Gastrocnemius medialis (tissue), 4 donors: ENCODE results near the gene SHC3. TPM values are rescaled to one million over a fixed set of nuclear protein-coding genes. Genes with fewer than 3 reads are reported as not detected.

Experiments
- ATAC-seq, 2 donors: fragments of 150-250 bp; one replicate each; pipeline ENCODE4 v1.9.1; 2016
- DNase-seq, 2 donors: peaks; one replicate each; pipeline ENCODE4 v3.0.0-alpha.2; 2019
- H3K27ac ChIP-seq, 4 donors: fragments of 200-600 bp; sonication (generic); 1 replicate in 1 of 4; 2 replicates in 3 of 4; pipeline ENCODE4 v1.5.1; 2016 to 2018; ENCODE audit warnings: mild to moderate bottlenecking in 2 of 4, moderate library complexity in 1 of 4
- H3K27me3 ChIP-seq, 3 donors: fragments of 200-600 bp; sonication (generic) in 2 of 3; 1 replicate in 1 of 3; 2 replicates in 2 of 3; pipeline versions ENCODE4 v1.5.1 to v1.6.0; 2016 to 2019; ENCODE audit warnings: mild to moderate bottlenecking in 1 of 3, moderate library complexity in 1 of 3
- H3K36me3 ChIP-seq, 2 donors: fragments of 200-600 bp; sonication (generic) in 1 of 2; one replicate each; pipeline ENCODE4 v1.5.1; 2017 to 2018
- H3K4me1 ChIP-seq, 2 donors: fragments of 200-600 bp; sonication (generic) in 1 of 2; one replicate each; pipeline ENCODE4 v1.5.1; 2016 to 2017; ENCODE audit warnings: mild to moderate bottlenecking in 2 of 2
- H3K4me3 ChIP-seq, 4 donors: fragments of 200-600 bp; sonication (generic) in 3 of 4; 1 replicate in 1 of 4; 2 replicates in 3 of 4; pipeline ENCODE4 v1.5.1; 2016 to 2019; ENCODE audit warnings: mild to moderate bottlenecking in 2 of 4
- H3K9me3 ChIP-seq, 3 donors: fragments of 200-600 bp; sonication (generic) in 2 of 3; 1 replicate in 1 of 3; 2 replicates in 2 of 3; pipeline ENCODE4 v1.5.1; 2016 to 2019
- CTCF ChIP-seq, 5 experiments: fragments of 450-650 bp in 3 of 5; fragments of 200-600 bp in 2 of 5; sonication (generic) in 2 of 5; IDR thresholded peaks in 4 of 5; conservative IDR thresholded peaks in 1 of 5; 1 replicate in 4 of 5; 2 replicates in 1 of 5; pipeline ENCODE4 v1.5.1; 2016 to 2019; ENCODE audit warnings: antibody characterized with exemption in 5 of 5, mild to moderate bottlenecking in 3 of 5, moderate library complexity in 3 of 5
- POLR2A ChIP-seq, 2 donors: fragments of 450-650 bp; IDR thresholded peaks; one replicate each; pipeline ENCODE4 v1.6.1; 2017; ENCODE audit warnings: antibody characterized with exemption in 2 of 2, mild to moderate bottlenecking in 2 of 2, moderate library complexity in 2 of 2
- in situ Hi-C, 4 donors: fragments of 200-750 bp; cut with MboI; loops; one replicate each; pipeline versions ENCODE4 v1.15.0 to v1.8.0; 2017; ENCODE audit warnings: low sequenced_read_pairs in 4 of 4
- intact Hi-C: fragments of 100-400 bp; cut with DNase I; formaldehyde crosslinking; loops from one replicate; pipeline ENCODE4 v1.15.1; 2023; ENCODE audit warnings: low total_unique reads
- total RNA-seq, 4 donors: library from RNA; depleted of rRNA; stranded (reverse); fragments of >200 nt; gene quantifications; one replicate each; pipeline versions ENCODE4 v1.1.0 to v1.2.3, GENCODE V29; 2016

SHC3 gene
- total RNA-seq, 4 donors from 2014 or later: 0.09 to 0.29 (median 0.15) TPM; not detected in 1

DNA sequence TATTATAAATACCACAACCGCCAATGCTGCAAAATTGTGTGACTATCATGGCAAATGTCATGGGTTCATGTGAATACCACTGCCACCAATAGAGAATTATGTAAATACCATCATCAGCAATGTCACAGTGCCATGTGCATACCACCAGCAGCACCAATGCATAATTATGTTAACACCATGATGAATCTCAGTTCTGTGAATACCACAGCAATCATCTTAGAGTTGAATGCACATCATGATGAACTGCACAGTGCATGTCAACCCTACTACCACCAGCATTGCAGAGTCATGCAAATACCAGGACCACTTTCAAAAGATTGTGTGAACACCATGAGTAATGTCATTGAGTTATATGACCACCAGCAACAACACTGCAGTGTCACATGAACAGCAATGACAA lies 63.2 kb downstream of the SHC3 start:
- DNase-seq (no peak), ATAC-seq (no peak)
- intact Hi-C loops (no loop called here), in situ Hi-C loops (no loop called here)
- no peaks in the 10 kb centered on the region for H3K4me1 ChIP-seq
- H3K27ac ChIP-seq: no peak overlapping the region
- TF ChIP-seq POLR2A (IDR thresholded peaks at IDR 0.05) (no peak), CTCF (IDR thresholded peaks at IDR 0.05 in 4 of 5, conservative IDR thresholded peaks at IDR 0.05 in 1 of 5) (no peak)
- H3K36me3 ChIP-seq: no peaks in the 10 kb centered on the region
- no peak overlapping the region for H3K4me3 ChIP-seq
- no peaks in the 10 kb centered on the region for H3K9me3 ChIP-seq
- H3K27me3 ChIP-seq: no peaks in the 10 kb centered on the region

DNA sequence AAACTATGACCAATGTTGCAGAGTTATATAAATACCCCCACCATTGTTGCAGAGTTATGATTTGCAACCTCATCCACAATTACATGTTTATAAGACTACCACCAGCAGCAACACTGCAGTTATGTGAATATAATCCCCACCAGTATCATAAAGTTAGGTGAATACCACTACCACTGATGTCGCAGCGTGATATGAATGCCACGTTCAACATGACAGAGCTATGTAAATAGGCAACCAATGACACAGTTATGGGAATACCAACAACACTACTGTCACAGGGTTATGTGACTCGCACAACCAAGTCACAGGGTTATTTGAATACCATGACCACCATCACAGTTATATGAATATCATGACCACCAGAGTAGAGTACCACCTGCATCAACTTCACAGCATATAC lies 63.9 kb downstream of the SHC3 start:
- in situ Hi-C loops: no loop called here

GRCh38 chr9:89113851-89114250 lies 64.8 kb downstream of the SHC3 start:
- intact Hi-C loops: no loop called here
- no peaks in the 10 kb centered on the region for H3K4me1 ChIP-seq
- no peaks in the 10 kb centered on the region for H3K27me3 ChIP-seq
- no peaks in the 10 kb centered on the region for H3K36me3 ChIP-seq
- TF ChIP-seq POLR2A (IDR thresholded peaks at IDR 0.05): no peak
- no peak for TF ChIP-seq CTCF (IDR thresholded peaks at IDR 0.05 in 4 of 5, conservative IDR thresholded peaks at IDR 0.05 in 1 of 5)
- ATAC-seq: no peak
- H3K27ac ChIP-seq: no peak overlapping the region
- in situ Hi-C loops: no loop called here
- DNase-seq: no peak
- H3K4me3 ChIP-seq: no peak overlapping the region
- H3K9me3 ChIP-seq: no peaks in the 10 kb centered on the region

More for the DNA sequence above, 63.9 kb downstream of the SHC3 start:
- Histone ChIP-seq H3K4me1 (no peaks in the 10 kb centered on the region), H3K27me3 (no peaks in the 10 kb centered on the region), H3K9me3 (no peaks in the 10 kb centered on the region), H3K36me3 (no peaks in the 10 kb centered on the region), H3K4me3 (no peak overlapping the region), H3K27ac (no peak overlapping the region)
- TF ChIP-seq CTCF (IDR thresholded peaks at IDR 0.05 in 4 of 5, conservative IDR thresholded peaks at IDR 0.05 in 1 of 5): no peak
- TF ChIP-seq POLR2A (IDR thresholded peaks at IDR 0.05): no peak
- no peak for DNase-seq
- ATAC-seq: no peak
- intact Hi-C loops: no loop called here

- H3K36me3 ChIP-seq: no peaks in the 10 kb centered on the region
- TF ChIP-seq CTCF (IDR thresholded peaks at IDR 0.05 in 4 of 5, conservative IDR thresholded peaks at IDR 0.05 in 1 of 5): no peak
- TF ChIP-seq POLR2A (IDR thresholded peaks at IDR 0.05): no peak
- no peaks in the 10 kb centered on the region for H3K27me3 ChIP-seq
- DNase-seq (no peak), ATAC-seq (no peak)
- in situ Hi-C loops: no loop called here
- H3K4me3 ChIP-seq: no peak overlapping the region
- no peaks in the 10 kb centered on the region for H3K9me3 ChIP-seq
- H3K27ac ChIP-seq: no peak overlapping the region
- intact Hi-C loops: no loop called here
- no peaks in the 10 kb centered on the region for H3K4me1 ChIP-seq
Observed at GRCh38 chr9:89112243-89112642, 66.4 kb downstream of the SHC3 start.

DNA sequence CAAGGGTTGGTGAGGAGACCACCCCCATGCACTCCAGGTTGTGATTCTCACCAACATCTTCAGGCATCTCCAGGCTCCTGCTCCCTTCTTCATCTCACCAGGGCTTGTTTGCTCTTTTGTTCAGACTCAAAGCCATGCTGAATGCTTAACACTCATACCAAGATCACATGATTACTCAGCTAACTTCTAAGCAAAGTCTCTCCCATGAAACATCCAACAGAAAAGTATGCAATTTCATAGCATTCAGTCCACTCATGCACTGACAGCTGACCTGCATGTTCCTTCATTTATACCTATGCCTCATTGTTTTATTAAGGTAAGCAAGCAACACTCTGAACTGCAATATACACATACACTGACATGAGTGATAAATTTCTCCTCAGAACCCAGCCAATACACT lies 69.0 kb downstream of the SHC3 start:
- H3K27ac ChIP-seq: no peak overlapping the region
- H3K27me3 ChIP-seq: no peaks in the 10 kb centered on the region
- DNase-seq: no peak
- no peaks in the 10 kb centered on the region for H3K9me3 ChIP-seq
- no peaks in the 10 kb centered on the region for H3K4me1 ChIP-seq
- in situ Hi-C loops (no loop called here), intact Hi-C loops (no loop called here)
- TF ChIP-seq POLR2A (IDR thresholded peaks at IDR 0.05) (no peak), CTCF (IDR thresholded peaks at IDR 0.05 in 4 of 5, conservative IDR thresholded peaks at IDR 0.05 in 1 of 5) (no peak)
- no peak for ATAC-seq
- H3K4me3 ChIP-seq: no peak overlapping the region
- H3K36me3 ChIP-seq: no peaks in the 10 kb centered on the region
